Osteoblast (primary cell): ENCODE data around the gene TUBA3E. TPM values are rescaled to one million over a fixed set of nuclear protein-coding genes. Genes with fewer than 3 reads are reported as not detected.
"Not testable (repeated sequence)": the region's sequence is repeated elsewhere in the genome, so short reads cannot be mapped to it uniquely, and the experiment has no call there.

Experiments
- DNase-seq: peaks from one replicate; pipeline ENCODE4 v3.0.0; 2011; ENCODE audit warnings: low spot score, mixed read lengths; ENCODE audit not compliant: insufficient read length; ENCODE audit errors: missing footprints
- H2AFZ ChIP-seq: 2 replicates; pipeline ENCODE4 v1.6.0; 2011; ENCODE audit warnings: mild to moderate bottlenecking, low read length
- H3K27ac ChIP-seq: 2 replicates; pipeline ENCODE4 v1.5.1; 2011; ENCODE audit warnings: mild to moderate bottlenecking, low read depth, low read length, moderate library complexity
- H3K27me3 ChIP-seq: 2 replicates; pipeline ENCODE4 v1.6.0; 2012; ENCODE audit warnings: mild to moderate bottlenecking, control low read depth, inconsistent platforms, low read length, moderate library complexity; ENCODE audit not compliant: insufficient read depth
- H3K36me3 ChIP-seq: 2 replicates; pipeline ENCODE4 v1.5.1; 2011; ENCODE audit warnings: mild to moderate bottlenecking, low read length, control low read depth, moderate library complexity; ENCODE audit not compliant: insufficient read depth
- H3K4me1 ChIP-seq: 2 replicates; pipeline ENCODE4 v1.5.1; 2011; ENCODE audit warnings: mild to moderate bottlenecking, low read length, control low read depth, moderate library complexity; ENCODE audit not compliant: insufficient read depth
- H3K4me2 ChIP-seq: 2 replicates; pipeline ENCODE4 v1.6.0; 2011; ENCODE audit warnings: mild to moderate bottlenecking, low read length; ENCODE audit not compliant: insufficient read depth
- H3K4me3 ChIP-seq: fragments of 200-600 bp; sonication (generic); 3 replicates; pipeline ENCODE4 v1.5.1; 2012; ENCODE audit warnings: mild to moderate bottlenecking, low read length, inconsistent platforms; ENCODE audit not compliant: insufficient read depth
- H3K79me2 ChIP-seq: 2 replicates; pipeline ENCODE4 v1.6.0; 2012; ENCODE audit warnings: mild to moderate bottlenecking, low read length, control low read depth, inconsistent platforms; ENCODE audit not compliant: insufficient read depth
- H3K9me3 ChIP-seq: 2 replicates; pipeline ENCODE4 v1.5.1; 2011; ENCODE audit warnings: low read depth, low read length, control low read depth
- H4K20me1 ChIP-seq: 2 replicates; pipeline ENCODE4 v1.6.0; 2012; ENCODE audit warnings: mild to moderate bottlenecking, low read length, control low read depth; ENCODE audit not compliant: insufficient read depth
- total RNA-seq: library from RNA; depleted of rRNA; stranded (reverse); fragments of >200 nt; gene quantifications from 2 replicates; pipeline ENCODE4 v1.2.3, GENCODE V29; 2012
- TF ChIP-seq, protein P1 (sequence below): IDR thresholded peaks from 2 replicates; pipeline ENCODE4 v1.5.1; 2011; ENCODE audit warnings: mild to moderate bottlenecking, low read depth, low read length, moderate library complexity; ENCODE audit errors: extremely low read depth

TUBA3E gene
- total RNA-seq, 1 donor, result not detected

DNA sequence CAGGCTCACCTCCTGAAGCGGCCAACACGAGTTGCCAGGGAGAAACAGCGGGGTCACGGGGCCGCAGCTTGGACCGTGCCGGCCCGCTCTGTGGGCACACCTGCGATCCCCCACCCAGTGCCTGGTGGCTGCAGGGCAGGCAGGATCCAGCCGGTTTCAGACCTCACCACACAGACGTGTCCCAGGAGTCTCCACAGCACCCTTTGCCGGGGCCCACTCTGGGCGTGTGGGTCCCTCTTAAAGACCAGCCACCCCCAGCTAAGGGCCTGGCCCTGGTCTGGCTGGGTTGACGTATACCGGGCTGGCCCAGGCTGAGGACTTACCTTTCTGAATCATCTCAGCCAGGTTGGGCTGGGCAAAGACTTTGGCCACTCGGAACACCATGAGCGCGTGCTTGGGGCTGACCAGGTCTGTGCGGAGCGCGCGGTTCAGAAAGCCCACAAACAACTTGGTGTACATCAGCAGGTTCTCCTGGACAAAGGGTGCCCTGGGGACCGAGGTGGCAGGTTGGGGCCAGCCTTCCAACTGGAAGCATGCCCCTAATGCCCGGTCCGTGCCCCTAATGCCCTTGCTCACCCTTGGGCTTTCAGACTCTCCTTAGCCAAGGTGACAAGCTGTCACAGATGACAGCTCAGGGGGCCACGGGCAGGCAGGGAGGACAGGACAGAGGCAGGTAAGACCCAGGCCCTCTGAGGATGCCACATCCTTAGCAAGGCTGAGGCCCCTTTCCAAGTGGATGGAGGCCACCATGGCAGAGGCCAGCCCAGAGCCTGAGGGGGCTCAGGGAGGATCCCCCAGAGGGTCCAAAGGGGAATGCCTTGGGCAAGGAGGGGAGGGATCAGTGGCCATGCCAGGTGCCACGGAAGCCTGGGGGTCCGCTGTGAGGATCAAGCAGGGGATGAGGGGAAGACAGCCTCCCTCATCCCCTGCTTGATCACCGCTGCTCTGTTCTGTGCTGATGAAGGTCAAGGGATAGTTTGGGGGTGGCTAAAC is 43.2 kb downstream of the TUBA3E start:
- Histone ChIP-seq H3K4me2 (no peak overlapping the region), H3K4me3 (no peak overlapping the region), H3K36me3 (peaks cover 7% of the 10 kb centered on the region), H3K4me1 (no peaks in the 10 kb centered on the region), H3K27ac (no peak overlapping the region), H3K9me3 (no peaks in the 10 kb centered on the region), H3K27me3 (no peaks in the 10 kb centered on the region), H2AFZ (no peak overlapping the region), H3K79me2 (no peaks in the 10 kb centered on the region), H4K20me1 (no peaks in the 10 kb centered on the region)
- DNase-seq, result peak; percentile 69
- TF ChIP-seq, protein P1, sequence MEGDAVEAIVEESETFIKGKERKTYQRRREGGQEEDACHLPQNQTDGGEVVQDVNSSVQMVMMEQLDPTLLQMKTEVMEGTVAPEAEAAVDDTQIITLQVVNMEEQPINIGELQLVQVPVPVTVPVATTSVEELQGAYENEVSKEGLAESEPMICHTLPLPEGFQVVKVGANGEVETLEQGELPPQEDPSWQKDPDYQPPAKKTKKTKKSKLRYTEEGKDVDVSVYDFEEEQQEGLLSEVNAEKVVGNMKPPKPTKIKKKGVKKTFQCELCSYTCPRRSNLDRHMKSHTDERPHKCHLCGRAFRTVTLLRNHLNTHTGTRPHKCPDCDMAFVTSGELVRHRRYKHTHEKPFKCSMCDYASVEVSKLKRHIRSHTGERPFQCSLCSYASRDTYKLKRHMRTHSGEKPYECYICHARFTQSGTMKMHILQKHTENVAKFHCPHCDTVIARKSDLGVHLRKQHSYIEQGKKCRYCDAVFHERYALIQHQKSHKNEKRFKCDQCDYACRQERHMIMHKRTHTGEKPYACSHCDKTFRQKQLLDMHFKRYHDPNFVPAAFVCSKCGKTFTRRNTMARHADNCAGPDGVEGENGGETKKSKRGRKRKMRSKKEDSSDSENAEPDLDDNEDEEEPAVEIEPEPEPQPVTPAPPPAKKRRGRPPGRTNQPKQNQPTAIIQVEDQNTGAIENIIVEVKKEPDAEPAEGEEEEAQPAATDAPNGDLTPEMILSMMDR, result no peak

DNA sequence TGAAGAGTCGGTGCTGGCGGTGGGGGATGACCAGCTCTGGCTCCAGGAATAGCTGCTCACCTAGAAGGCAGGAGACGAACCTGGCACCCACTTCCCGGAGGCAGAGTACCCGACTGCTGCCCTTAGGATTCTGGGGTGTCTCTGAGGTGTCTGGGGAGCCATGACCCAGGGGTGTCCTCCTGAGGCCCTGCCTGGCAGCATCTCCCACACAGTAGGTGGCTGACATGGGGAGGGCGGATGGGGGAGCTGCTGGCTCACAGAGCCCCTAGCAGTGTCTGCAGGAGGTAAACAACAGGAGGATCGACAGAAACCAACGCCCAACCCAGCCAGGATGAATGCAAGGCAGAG is 43.8 kb downstream of the TUBA3E start:
- DNase-seq, H3K27ac ChIP-seq, H3K4me3 ChIP-seq, H3K4me2 ChIP-seq, H3K79me2 ChIP-seq, H2AFZ ChIP-seq, H4K20me1 ChIP-seq, H3K9me3 ChIP-seq, H3K4me1 ChIP-seq, H3K36me3 ChIP-seq, H3K27me3 ChIP-seq: not testable (repeated sequence)

DNA sequence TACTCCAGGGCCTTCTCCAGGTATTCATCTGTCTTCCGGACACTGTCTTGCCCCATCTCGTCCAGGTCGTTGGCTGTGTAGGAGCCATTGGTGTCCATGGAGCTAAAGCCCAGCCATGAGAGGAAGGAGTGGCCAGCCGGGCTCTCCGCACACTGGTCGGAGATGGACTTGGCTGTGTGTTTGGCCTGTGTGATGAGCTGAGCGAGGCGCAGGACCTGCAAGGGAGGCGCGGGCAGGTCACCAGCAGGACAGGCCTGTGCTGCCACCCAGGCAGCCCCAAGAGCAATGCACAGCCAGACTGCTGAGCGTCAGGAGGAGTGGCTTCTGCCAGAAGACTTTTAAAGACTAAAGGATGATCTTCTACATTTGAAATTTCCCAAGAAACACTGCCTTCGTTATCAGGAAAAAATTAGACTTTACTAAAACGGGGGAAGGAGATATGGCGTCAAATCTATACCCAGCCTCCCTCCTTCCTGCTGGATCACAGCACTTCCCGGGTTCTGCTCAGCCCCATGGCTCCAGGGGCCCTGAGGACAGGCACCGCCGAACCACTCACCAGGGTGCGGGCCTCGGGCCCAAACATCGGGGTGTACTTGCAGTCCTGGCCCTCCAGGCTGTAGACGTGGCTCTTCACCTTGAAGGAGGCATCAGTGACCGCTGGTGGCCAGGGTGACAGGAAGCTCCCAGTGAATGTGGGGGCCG is 44.4 kb downstream of the TUBA3E start:
- H4K20me1 ChIP-seq, DNase-seq, H3K27ac ChIP-seq, H3K4me2 ChIP-seq, H3K27me3 ChIP-seq, H2AFZ ChIP-seq, H3K36me3 ChIP-seq, H3K79me2 ChIP-seq, H3K9me3 ChIP-seq, H3K4me3 ChIP-seq, H3K4me1 ChIP-seq: not testable (repeated sequence)

DNA sequence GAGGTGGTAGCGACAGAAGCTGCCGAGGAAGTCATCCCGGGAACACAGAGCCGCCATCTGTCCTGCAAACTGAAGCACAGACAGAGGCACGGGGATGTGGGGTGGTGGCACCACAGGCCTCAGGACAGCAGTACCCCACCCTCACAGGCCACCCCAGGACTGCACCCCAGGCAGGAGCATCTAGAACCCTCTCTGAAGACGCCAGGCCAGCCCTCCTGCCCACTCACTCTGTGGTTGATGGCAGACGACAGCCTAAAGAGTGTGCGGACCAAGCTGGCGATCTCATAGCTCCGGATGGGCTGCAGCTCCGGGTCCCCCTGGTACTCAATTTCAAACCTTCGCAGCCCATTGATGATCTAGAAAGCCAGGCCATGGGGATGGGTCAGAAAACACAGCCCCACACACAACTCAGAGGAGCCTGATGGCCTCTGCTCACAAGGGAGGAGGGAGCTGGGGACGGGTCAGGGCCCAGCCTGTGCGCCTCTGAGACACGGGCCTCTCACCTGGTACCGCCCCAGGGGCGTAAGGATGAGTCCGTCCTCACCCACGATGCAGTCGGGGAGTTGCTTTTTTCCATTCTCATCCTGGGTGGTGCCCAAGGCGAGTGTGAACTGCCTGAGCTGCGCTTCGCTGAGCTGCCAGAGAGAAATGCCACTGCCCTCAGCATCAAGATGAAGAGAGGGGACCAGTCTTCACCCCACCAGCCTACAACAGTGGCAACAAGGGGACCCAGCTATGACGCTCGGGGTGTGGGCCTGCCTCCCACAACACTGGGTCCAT is 45.2 kb downstream of the TUBA3E start:
- no peak overlapping the region for H3K27ac ChIP-seq
- H3K36me3 ChIP-seq, result peaks cover 7% of the 10 kb centered on the region
- no peaks in the 10 kb centered on the region for H4K20me1 ChIP-seq
- H3K79me2 ChIP-seq, result no peaks in the 10 kb centered on the region
- H3K4me3 ChIP-seq, result no peak overlapping the region
- TF ChIP-seq, protein P1, result no peak
- H3K4me2 ChIP-seq, result no peak overlapping the region
- no peaks in the 10 kb centered on the region for H3K27me3 ChIP-seq
- no peaks in the 10 kb centered on the region for H3K9me3 ChIP-seq
- DNase-seq, result peak; percentile 60
- no peaks in the 10 kb centered on the region for H3K4me1 ChIP-seq
- H2AFZ ChIP-seq, result no peak overlapping the region

DNA sequence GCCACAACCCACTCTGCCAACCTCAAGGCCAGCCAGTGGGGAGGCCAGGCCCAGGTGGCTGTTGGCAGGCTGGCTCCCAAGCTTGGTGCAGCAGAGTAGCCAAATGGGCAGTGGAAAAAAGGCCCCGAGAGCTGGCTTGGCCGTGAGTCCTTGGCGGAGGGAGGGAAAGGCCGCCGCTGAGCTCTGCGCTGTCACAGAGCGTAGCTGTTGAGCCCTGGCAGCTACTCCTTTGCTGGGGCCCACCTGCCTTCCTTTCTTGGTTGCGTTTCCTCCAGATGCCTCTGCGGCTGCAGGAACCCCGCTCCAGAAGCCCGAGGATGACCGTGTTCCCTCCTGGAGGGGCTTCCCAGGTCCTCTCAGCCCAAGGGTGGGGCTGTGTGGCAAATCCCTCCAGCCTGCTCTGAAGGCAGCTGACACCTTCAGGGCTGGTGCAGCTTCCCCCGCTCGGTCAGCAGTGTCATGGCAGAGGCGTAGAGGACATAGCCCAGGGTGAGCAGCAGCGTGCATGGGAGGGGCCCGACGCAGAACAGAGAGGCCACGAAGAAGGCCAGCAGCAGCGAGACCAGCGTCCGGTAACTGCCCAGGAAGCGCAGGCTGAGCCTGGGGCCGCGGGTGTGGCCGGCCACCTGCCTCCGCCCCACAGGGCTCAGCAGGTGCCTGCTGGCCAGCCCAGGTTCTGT is 46.0 kb downstream of the TUBA3E start:
- H3K27me3 ChIP-seq, H2AFZ ChIP-seq, H3K4me2 ChIP-seq, H3K4me3 ChIP-seq, H3K36me3 ChIP-seq, H3K9me3 ChIP-seq, H3K27ac ChIP-seq, H3K79me2 ChIP-seq, H4K20me1 ChIP-seq, H3K4me1 ChIP-seq: not testable (repeated sequence)
- DNase-seq, result peak; percentile 13

DNA sequence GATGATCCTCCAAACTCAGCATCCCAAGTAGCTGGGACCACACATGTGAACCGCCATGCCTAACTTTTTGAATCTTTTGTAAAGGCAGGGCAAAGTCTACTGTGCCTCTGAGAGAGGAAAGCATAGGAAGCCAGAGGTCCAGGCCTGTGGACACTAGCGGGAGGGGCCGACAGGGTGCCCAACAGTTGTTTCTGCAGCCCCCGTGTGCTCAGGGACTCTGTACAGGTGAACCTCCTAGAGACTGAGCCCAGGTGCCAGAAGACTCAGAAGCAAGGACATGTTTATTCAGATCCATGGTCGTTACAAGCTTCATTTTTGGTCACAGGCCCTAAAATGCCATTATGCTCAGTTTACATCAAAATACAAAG is 47.1 kb downstream of the TUBA3E start:
- DNase-seq, result peak; percentile 8
- H3K4me3 ChIP-seq, H4K20me1 ChIP-seq, H2AFZ ChIP-seq, H3K79me2 ChIP-seq, H3K4me1 ChIP-seq, H3K4me2 ChIP-seq, H3K36me3 ChIP-seq, H3K9me3 ChIP-seq, H3K27me3 ChIP-seq, H3K27ac ChIP-seq: not testable (repeated sequence)
